Keratinocyte (primary cell): ENCODE results near the gene NEAT1.

Source experiments
- EZH2 ChIP-seq: IDR thresholded peaks from one replicate; pipeline ENCODE4 v1.6.1; 2012; ENCODE audit warnings: inconsistent platforms, mild to moderate bottlenecking, low read length, moderate library complexity
- TF ChIP-seq, protein P1 (sequence below), 3 experiments: IDR thresholded peaks in 1 of 3; conservative IDR thresholded peaks in 1 of 3; optimal IDR thresholded peaks in 1 of 3; 2 replicates in 2 of 3; 3 replicates in 1 of 3; pipeline versions ENCODE3 to v1.5.1; 2011; ENCODE audit warnings: low read length in 3 of 3, mild to moderate bottlenecking in 3 of 3, moderate library complexity in 2 of 3, control low read depth in 1 of 3, inconsistent platforms in 1 of 3; ENCODE audit not compliant: insufficient read depth in 2 of 3; ENCODE audit errors: extremely low read depth in 1 of 3

GRCh38 chr11:65379698-65380459, 42.7 kb upstream of the NEAT1 start:
- TF ChIP-seq EZH2, result no peak
- TF ChIP-seq, protein P1, sequence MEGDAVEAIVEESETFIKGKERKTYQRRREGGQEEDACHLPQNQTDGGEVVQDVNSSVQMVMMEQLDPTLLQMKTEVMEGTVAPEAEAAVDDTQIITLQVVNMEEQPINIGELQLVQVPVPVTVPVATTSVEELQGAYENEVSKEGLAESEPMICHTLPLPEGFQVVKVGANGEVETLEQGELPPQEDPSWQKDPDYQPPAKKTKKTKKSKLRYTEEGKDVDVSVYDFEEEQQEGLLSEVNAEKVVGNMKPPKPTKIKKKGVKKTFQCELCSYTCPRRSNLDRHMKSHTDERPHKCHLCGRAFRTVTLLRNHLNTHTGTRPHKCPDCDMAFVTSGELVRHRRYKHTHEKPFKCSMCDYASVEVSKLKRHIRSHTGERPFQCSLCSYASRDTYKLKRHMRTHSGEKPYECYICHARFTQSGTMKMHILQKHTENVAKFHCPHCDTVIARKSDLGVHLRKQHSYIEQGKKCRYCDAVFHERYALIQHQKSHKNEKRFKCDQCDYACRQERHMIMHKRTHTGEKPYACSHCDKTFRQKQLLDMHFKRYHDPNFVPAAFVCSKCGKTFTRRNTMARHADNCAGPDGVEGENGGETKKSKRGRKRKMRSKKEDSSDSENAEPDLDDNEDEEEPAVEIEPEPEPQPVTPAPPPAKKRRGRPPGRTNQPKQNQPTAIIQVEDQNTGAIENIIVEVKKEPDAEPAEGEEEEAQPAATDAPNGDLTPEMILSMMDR (optimal IDR thresholded peaks at IDR 0.05 in 1 of 3, IDR thresholded peaks at IDR 0.05 in 1 of 3, conservative IDR thresholded peaks at IDR 0.05 in 1 of 3; ENCODE audit: extremely low read depth in 1 of 3, insufficient read depth in 2 of 3, low read length in 3 of 3), result no peak
